ENCODE results near the gene ELF1.

DNA sequence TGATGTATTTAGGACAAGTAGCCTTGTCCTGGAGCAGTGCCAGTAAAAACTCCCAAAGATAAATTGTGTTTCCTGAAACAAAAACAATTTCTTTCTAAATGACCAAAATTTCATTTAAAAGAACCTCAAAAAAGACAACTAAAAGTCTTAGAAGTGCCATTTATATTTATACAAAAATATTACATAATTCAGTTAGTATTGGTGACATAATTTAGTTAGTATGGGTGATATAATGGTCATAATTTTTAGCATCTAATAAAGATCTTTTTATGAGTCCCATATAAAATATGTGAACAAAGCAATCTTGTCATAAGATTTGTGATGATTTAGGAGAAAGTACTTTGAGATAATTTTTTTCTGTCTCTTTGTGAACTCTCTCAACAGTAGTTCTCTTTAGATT lies 76.0 kb downstream of the ELF1 start:
- TF ChIP-seq, protein P1, sequence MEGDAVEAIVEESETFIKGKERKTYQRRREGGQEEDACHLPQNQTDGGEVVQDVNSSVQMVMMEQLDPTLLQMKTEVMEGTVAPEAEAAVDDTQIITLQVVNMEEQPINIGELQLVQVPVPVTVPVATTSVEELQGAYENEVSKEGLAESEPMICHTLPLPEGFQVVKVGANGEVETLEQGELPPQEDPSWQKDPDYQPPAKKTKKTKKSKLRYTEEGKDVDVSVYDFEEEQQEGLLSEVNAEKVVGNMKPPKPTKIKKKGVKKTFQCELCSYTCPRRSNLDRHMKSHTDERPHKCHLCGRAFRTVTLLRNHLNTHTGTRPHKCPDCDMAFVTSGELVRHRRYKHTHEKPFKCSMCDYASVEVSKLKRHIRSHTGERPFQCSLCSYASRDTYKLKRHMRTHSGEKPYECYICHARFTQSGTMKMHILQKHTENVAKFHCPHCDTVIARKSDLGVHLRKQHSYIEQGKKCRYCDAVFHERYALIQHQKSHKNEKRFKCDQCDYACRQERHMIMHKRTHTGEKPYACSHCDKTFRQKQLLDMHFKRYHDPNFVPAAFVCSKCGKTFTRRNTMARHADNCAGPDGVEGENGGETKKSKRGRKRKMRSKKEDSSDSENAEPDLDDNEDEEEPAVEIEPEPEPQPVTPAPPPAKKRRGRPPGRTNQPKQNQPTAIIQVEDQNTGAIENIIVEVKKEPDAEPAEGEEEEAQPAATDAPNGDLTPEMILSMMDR (IDR thresholded peaks at IDR 0.05) = no peak
- no peak for TF ChIP-seq ZFX (IDR thresholded peaks at IDR 0.05; ENCODE audit: borderline replicate concordance)
